Mesenchymal stem cell (in vitro differentiated cells and primary cell): ENCODE measurements around the gene HPS1.

Source experiments
- DNase-seq: peaks from one replicate; pipeline ENCODE4 v3.0.0-alpha.2; 2013
- H2AFZ ChIP-seq: one replicate; pipeline ENCODE4 v1.6.1; 2013; ENCODE audit warnings: low read depth, mild to moderate bottlenecking, control low read depth, inconsistent platforms, low read length, moderate library complexity
- H2AK5ac ChIP-seq: 2 replicates; pipeline ENCODE4 v1.6.1; 2013; ENCODE audit warnings: low read length, moderate library complexity, mild to moderate bottlenecking, inconsistent platforms; ENCODE audit not compliant: severe bottlenecking
- H2BK120ac ChIP-seq: one replicate; pipeline ENCODE4 v1.6.1; 2013; ENCODE audit warnings: low read depth, mild to moderate bottlenecking, inconsistent platforms, low read length, moderate library complexity
- H2BK12ac ChIP-seq, 2 experiments: one replicate each; pipeline ENCODE4 v1.6.1; 2013; ENCODE audit warnings: inconsistent platforms in 2 of 2, low read length in 2 of 2, mild to moderate bottlenecking in 2 of 2, moderate library complexity in 2 of 2, control low read depth in 1 of 2
- H2BK15ac ChIP-seq: one replicate; pipeline ENCODE4 v1.6.1; 2013; ENCODE audit warnings: mild to moderate bottlenecking, low read depth, inconsistent platforms; ENCODE audit not compliant: poor library complexity, severe bottlenecking
- H2BK5ac ChIP-seq: 2 replicates; pipeline ENCODE4 v1.6.1; 2013; ENCODE audit warnings: low read depth, mild to moderate bottlenecking, low read length, control low read depth, inconsistent platforms; ENCODE audit not compliant: poor library complexity, severe bottlenecking
- H3K14ac ChIP-seq, 2 experiments: one replicate each; pipeline ENCODE4 v1.6.1; 2013; ENCODE audit warnings: inconsistent platforms in 2 of 2, low read length in 2 of 2, control low read depth in 1 of 2, mild to moderate bottlenecking in 1 of 2, moderate library complexity in 1 of 2
- H3K18ac ChIP-seq, 2 experiments: one replicate each; pipeline ENCODE4 v1.6.1; 2013; ENCODE audit warnings: inconsistent platforms in 2 of 2, low read length in 2 of 2, control low read depth in 1 of 2, low read depth in 1 of 2, mild to moderate bottlenecking in 1 of 2
- H3K23ac ChIP-seq, 2 experiments: one replicate each; pipeline ENCODE4 v1.6.1; 2013; ENCODE audit warnings: inconsistent platforms in 2 of 2, low read length in 2 of 2, mild to moderate bottlenecking in 2 of 2, moderate library complexity in 2 of 2, control low read depth in 1 of 2
- H3K27ac ChIP-seq: 2 replicates; pipeline ENCODE4 v1.5.1; 2013; ENCODE audit warnings: mild to moderate bottlenecking, moderate library complexity, low read length, control low read depth, inconsistent platforms; ENCODE audit not compliant: poor library complexity, severe bottlenecking
- H3K27me3 ChIP-seq, 2 experiments: 2 replicates each; pipeline versions ENCODE4 v1.6.1 to v1.7.0; 2013; ENCODE audit warnings: low read length in 2 of 2, mild to moderate bottlenecking in 2 of 2, moderate library complexity in 2 of 2, control low read depth in 1 of 2, inconsistent platforms in 1 of 2; ENCODE audit not compliant: control insufficient read depth in 1 of 2, insufficient read depth in 1 of 2
- H3K36me3 ChIP-seq, 2 experiments: 2 replicates each; pipeline versions ENCODE4 v1.6.1 to v1.7.0; 2013; ENCODE audit warnings: low read length in 2 of 2, control low read depth in 1 of 2, inconsistent platforms in 1 of 2, low read depth in 1 of 2, mild to moderate bottlenecking in 1 of 2; ENCODE audit not compliant: insufficient read depth in 2 of 2, control insufficient read depth in 1 of 2
- H3K4ac ChIP-seq, 2 experiments: one replicate each; pipeline ENCODE4 v1.6.1; 2013; ENCODE audit warnings: inconsistent platforms in 2 of 2, low read length in 2 of 2, mild to moderate bottlenecking in 2 of 2, moderate library complexity in 2 of 2, control low read depth in 1 of 2, low read depth in 1 of 2
- H3K4me1 ChIP-seq: 2 replicates; pipeline ENCODE4 v1.6.1; 2013; ENCODE audit warnings: low read depth, low read length, control low read depth; ENCODE audit not compliant: control insufficient read depth, insufficient read depth
- H3K4me2 ChIP-seq: 2 replicates; pipeline ENCODE4 v1.6.1; 2013; ENCODE audit warnings: low read length, mild to moderate bottlenecking, inconsistent platforms; ENCODE audit not compliant: poor library complexity, severe bottlenecking
- H3K4me3 ChIP-seq, 2 experiments: 2 replicates each; pipeline versions ENCODE4 v1.5.1 to v1.7.0; 2013; ENCODE audit warnings: low read length in 2 of 2, mild to moderate bottlenecking in 2 of 2, control low read depth in 1 of 2, low read depth in 1 of 2; ENCODE audit not compliant: insufficient read depth in 1 of 2
- H3K79me1 ChIP-seq: replicated peaks from 2 replicates; pipeline ENCODE4 v1.6.1; 2013; ENCODE audit warnings: mild to moderate bottlenecking, control low read depth, low read length, inconsistent platforms; ENCODE audit not compliant: poor library complexity, severe bottlenecking
- H3K9ac ChIP-seq: 2 replicates; pipeline ENCODE4 v1.7.0; 2013; ENCODE audit warnings: mild to moderate bottlenecking, low read length, moderate library complexity
- H3K9me3 ChIP-seq: 2 replicates; pipeline ENCODE4 v1.7.0; 2013; ENCODE audit warnings: mild to moderate bottlenecking, low read length; ENCODE audit not compliant: control insufficient read depth
- H4K8ac ChIP-seq: one replicate; pipeline ENCODE4 v1.6.1; 2013; ENCODE audit warnings: inconsistent platforms, mild to moderate bottlenecking, low read length, moderate library complexity
- H4K91ac ChIP-seq: one replicate; pipeline ENCODE4 v1.6.1; 2013; ENCODE audit warnings: mild to moderate bottlenecking, low read length, inconsistent platforms
- WGBS: methylation state at CpG from one replicate; pipeline ENCODE4 v1.1.7; 2013; ENCODE audit warnings: mixed read lengths; 5-methylcytosine and 5-hydroxymethylcytosine counted together

Gene HPS1

DNA sequence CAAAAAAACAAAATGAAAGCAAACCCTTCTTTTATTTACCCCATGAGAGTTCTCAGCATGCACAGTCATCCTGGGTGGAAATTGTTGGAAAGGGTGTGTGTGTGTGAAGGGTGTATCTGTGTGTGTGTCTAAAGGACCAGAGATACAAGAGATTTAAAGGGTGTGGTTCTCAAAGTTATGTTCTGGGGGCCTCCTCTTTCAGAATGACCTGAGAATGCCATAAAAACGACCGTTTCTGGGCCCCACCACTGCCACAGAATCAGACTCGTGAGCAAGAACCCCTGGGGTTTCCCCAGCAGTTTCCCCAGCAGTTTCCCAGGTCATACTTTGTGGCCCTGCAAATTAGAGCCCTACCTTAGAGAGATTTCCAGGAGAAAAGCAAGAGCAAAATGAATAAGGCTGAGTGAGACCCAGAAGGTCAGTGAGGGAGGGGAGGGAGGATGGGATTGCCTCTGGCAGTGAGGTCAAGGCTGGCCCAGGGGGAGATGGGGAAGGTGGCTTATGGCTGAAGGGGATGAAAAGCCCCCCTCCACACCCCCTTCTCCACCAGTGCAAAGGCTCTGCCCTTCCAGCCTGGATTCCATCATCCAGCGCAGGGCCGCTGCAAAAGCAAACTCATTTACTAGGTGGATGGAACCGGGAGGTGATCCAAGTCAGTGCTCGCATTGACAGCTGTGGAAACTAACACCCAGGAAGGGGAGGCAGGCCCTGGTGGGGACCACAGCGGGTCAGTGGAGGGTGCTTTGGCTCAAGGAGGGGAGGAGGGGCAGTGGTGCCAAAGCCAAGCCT, 42.0 kb downstream of the HPS1 start:
- Histone ChIP-seq H3K27ac (peak overlapping the region; percentile 4), H3K9ac (peak overlapping the region; percentile 84), H2BK120ac (peak overlapping the region; percentile 11), H3K27me3 (no peaks in the 10 kb centered on the region), H3K23ac (no peak overlapping the region), H2BK5ac (no peak overlapping the region), H3K4ac (no peak overlapping the region), H3K9me3 (no peaks in the 10 kb centered on the region), H2BK12ac (peak overlapping the region; percentile 5 to 37), H3K14ac (no peak overlapping the region), H3K36me3 (peaks cover under 1 to 28% of the 10 kb centered on the region in 2 experiments), H3K18ac (peak overlapping the region in 1 of 2 experiments; percentile 21), H2BK15ac (no peak overlapping the region), H4K8ac (peak overlapping the region; percentile 69), H3K4me1 (peaks cover 10% of the 10 kb centered on the region), H3K4me2 (peak overlapping the region; percentile 7), H4K91ac (peak overlapping the region; percentile 43), H3K4me3 (peak overlapping the region in 1 of 2 experiments; percentile 60), H3K79me1 (peaks cover 3% of the 10 kb centered on the region), H2AFZ (no peak overlapping the region), H2AK5ac (no peak overlapping the region)
- DNase-seq, result peak; percentile 51
- WGBS, result 73% methylated on average over 8 of the region's 8 CpGs

DNA sequence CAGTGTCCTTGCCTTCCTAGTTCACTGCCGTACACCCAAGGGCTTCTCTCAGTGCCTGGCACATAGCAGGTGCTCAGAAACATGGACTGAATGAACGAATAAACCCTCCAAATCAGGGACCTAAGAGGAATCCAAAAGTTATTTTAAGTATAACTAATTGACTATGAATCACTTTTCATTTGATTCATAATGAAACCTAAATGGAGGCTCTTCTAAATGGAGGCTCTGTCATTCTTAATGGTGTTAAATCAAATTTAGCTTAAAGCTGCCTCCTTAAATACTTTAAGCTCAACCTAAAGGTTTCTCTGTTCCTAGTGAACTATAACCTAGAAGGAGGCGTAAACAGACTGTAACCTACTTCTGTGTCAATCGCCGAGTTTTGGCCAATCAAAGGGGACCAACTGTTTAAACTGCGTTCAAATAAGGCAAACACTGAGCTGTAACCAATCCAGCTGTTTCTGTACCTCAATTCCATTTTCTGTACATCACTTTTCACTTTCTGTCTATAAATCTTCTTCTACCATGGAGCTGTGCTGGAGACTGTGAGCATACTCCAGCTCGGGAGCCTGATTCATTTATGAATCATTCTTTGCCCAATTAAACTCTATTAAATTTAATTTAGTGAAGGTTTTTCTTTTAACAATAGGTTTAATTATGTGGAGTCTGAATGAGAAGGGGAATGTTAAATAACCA, 42.8 kb downstream of the HPS1 start:
- Histone ChIP-seq H3K27me3 (no peaks in the 10 kb centered on the region), H4K91ac (no peak overlapping the region), H3K4me2 (no peak overlapping the region), H3K4me3 (peak overlapping the region in 1 of 2 experiments; percentile 60), H2BK15ac (no peak overlapping the region), H2BK5ac (no peak overlapping the region), H3K9me3 (no peaks in the 10 kb centered on the region), H2BK120ac (no peak overlapping the region), H2AK5ac (no peak overlapping the region), H4K8ac (no peak overlapping the region), H3K4me1 (peaks cover 10% of the 10 kb centered on the region), H3K9ac (peak overlapping the region; percentile 84), H3K4ac (no peak overlapping the region), H3K27ac (no peak overlapping the region), H2AFZ (no peak overlapping the region), H3K23ac (no peak overlapping the region), H3K18ac (no peak overlapping the region), H3K79me1 (peaks cover 3% of the 10 kb centered on the region), H2BK12ac (no peak overlapping the region), H3K14ac (no peak overlapping the region), H3K36me3 (peaks cover 5 to 31% of the 10 kb centered on the region in 2 experiments)
- peak; percentile 44 for DNase-seq
- WGBS, result 94% methylated on average over 5 of the region's 7 CpGs

DNA sequence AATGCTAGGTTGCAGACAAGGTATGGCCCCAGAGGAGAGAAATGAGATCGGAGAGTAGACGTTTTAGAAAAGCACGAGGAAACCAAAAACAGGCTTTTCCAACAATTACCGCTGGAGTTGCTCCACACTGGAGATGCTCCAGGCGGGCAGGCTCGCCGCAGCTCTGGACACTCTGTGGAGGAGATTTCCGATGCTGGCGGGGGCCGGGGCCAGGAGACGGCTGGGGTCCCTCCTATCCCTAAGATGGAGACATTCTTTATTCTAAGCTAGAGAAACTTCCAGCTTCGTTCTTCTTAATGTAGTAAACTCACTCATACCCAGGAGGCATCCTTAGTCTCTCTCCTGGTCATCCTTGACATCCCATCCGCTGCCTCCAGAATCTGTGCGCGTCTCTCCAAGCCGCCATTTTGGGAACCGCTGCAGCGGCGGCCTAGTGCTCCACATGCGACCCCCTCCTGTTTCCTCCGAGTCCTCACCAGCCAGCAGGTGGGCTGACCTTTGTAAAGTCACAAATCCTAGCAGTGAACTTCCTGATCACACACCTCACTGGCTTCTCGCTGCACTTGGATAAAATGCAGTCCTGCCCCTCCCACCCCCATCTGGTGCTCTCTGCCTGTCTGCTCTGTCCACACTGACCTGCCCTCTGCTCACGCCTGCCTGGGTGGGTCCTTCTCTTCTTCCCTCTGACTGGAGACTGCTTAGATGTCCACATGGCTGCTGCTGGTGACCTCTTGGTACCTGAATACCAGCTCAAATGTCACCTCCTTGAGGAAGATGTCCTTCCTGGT, 43.6 kb downstream of the HPS1 start:
- 98% methylated on average over 23 of the region's 23 CpGs for WGBS
- DNase-seq, result no peak

More for the DNA sequence above, 43.6 kb downstream of the HPS1 start:
- H3K23ac ChIP-seq, result peak overlapping the region in 1 of 2 experiments; percentile 43
- no peak overlapping the region for H2BK5ac ChIP-seq
- H3K14ac ChIP-seq, result peak overlapping the region in 1 of 2 experiments; percentile 94
- no peak overlapping the region for H3K4me2 ChIP-seq
- H2BK120ac ChIP-seq, result no peak overlapping the region
- H2AFZ ChIP-seq, result no peak overlapping the region
- H3K9ac ChIP-seq, result peak overlapping the region; percentile 84
- H4K8ac ChIP-seq, result no peak overlapping the region
- H3K4me1 ChIP-seq, result peaks cover 10% of the 10 kb centered on the region
- H3K4me3 ChIP-seq, result peak overlapping the region in 1 of 2 experiments; percentile 60
- H3K36me3 ChIP-seq, result peaks cover 5 to 31% of the 10 kb centered on the region in 2 experiments
- no peaks in the 10 kb centered on the region for H3K9me3 ChIP-seq
- peak overlapping the region in 1 of 2 experiments; percentile 38 for H3K18ac ChIP-seq
- H2BK15ac ChIP-seq, result no peak overlapping the region
- no peak overlapping the region for H2AK5ac ChIP-seq
- H3K27me3 ChIP-seq, result no peaks in the 10 kb centered on the region
- peak overlapping the region in 1 of 2 experiments; percentile 73 for H2BK12ac ChIP-seq
- peak overlapping the region; percentile 15 for H4K91ac ChIP-seq
- H3K27ac ChIP-seq, result no peak overlapping the region
- peaks cover 2% of the 10 kb centered on the region for H3K79me1 ChIP-seq
- no peak overlapping the region for H3K4ac ChIP-seq
